ENCODE measurements around the gene TMEM18. TPM values are rescaled to one million over a fixed set of nuclear protein-coding genes. Genes with fewer than 3 reads are reported as not detected.

The TMEM18 gene
- total and polyA plus RNA-seq, 2 experiments from 2014 or later: 35.4 to 47.1 TPM

GRCh38 chr2:629961-630360, 47.2 kb downstream of the TMEM18 start:
- Histone ChIP-seq H3K4me1 (ENCODE audit: insufficient read depth) (no peaks in the 10 kb centered on the region), H3K9me2 (replicated peaks; ENCODE audit: insufficient read depth) (no peaks in the 10 kb centered on the region), H4K20me1 (ENCODE audit: insufficient read depth, poor library complexity, severe bottlenecking) (no peaks in the 10 kb centered on the region), H2AFZ (no peak overlapping the region), H3K79me2 (no peaks in the 10 kb centered on the region), H3K9me3 (ENCODE audit: low read depth) (no peaks in the 10 kb centered on the region), H3K4me3 (no peak overlapping the region), H3K4me2 (no peak overlapping the region), H3K36me3 (replicated peaks; ENCODE audit: insufficient read depth, low read depth) (no peaks in the 10 kb centered on the region), H3K27me3 (no peaks in the 10 kb centered on the region), H3K27ac (no peak overlapping the region)
- WGBS (ENCODE audit: low lambda C conversion rate, missing lambda C conversion rate): 38% methylated on average over 2 of the region's 2 CpGs
- TF ChIP-seq CTCF (IDR thresholded peaks at IDR 0.05; ENCODE audit: poor library complexity): no peak
- no peak for TF ChIP-seq EZH2 (IDR thresholded peaks at IDR 0.05; ENCODE audit: borderline replicate concordance)
- TF ChIP-seq EZH2phosphoT487 (IDR thresholded peaks at IDR 0.05; ENCODE audit: low read depth, severe bottlenecking, unreplicated experiment): no peak
- no peak for DNase-seq (ENCODE audit: low spot score)

- WGBS (ENCODE audit: low lambda C conversion rate, missing lambda C conversion rate): 77% methylated on average over 16 of the region's 17 CpGs
- Histone ChIP-seq H2AFZ (no peak overlapping the region), H3K4me1 (ENCODE audit: insufficient read depth) (no peaks in the 10 kb centered on the region), H3K4me3 (no peak overlapping the region), H3K27me3 (no peaks in the 10 kb centered on the region), H3K36me3 (replicated peaks; ENCODE audit: insufficient read depth, low read depth) (no peaks in the 10 kb centered on the region), H3K9me3 (ENCODE audit: low read depth) (no peaks in the 10 kb centered on the region), H3K27ac (no peak overlapping the region), H3K79me2 (no peaks in the 10 kb centered on the region), H3K9me2 (replicated peaks; ENCODE audit: insufficient read depth) (no peaks in the 10 kb centered on the region), H3K4me2 (no peak overlapping the region), H4K20me1 (ENCODE audit: insufficient read depth, poor library complexity, severe bottlenecking) (no peaks in the 10 kb centered on the region)
- DNase-seq (ENCODE audit: low spot score): no peak
- TF ChIP-seq EZH2 (IDR thresholded peaks at IDR 0.05; ENCODE audit: borderline replicate concordance): no peak
- no peak for TF ChIP-seq CTCF (IDR thresholded peaks at IDR 0.05; ENCODE audit: poor library complexity)
- no peak for TF ChIP-seq EZH2phosphoT487 (IDR thresholded peaks at IDR 0.05; ENCODE audit: low read depth, severe bottlenecking, unreplicated experiment)
These were observed 48.6 kb downstream of the TMEM18 start for GRCh38 chr2:628651-629050.

- Histone ChIP-seq H2AFZ (no peak overlapping the region), H3K9me2 (replicated peaks; ENCODE audit: insufficient read depth) (no peaks in the 10 kb centered on the region), H3K27me3 (no peaks in the 10 kb centered on the region), H3K27ac (no peak overlapping the region), H3K4me3 (no peak overlapping the region), H3K9me3 (ENCODE audit: low read depth) (no peaks in the 10 kb centered on the region), H3K4me1 (ENCODE audit: insufficient read depth) (no peaks in the 10 kb centered on the region), H3K79me2 (no peaks in the 10 kb centered on the region), H3K36me3 (replicated peaks; ENCODE audit: insufficient read depth, low read depth) (no peaks in the 10 kb centered on the region), H4K20me1 (ENCODE audit: insufficient read depth, poor library complexity, severe bottlenecking) (no peaks in the 10 kb centered on the region), H3K4me2 (no peak overlapping the region)
- TF ChIP-seq EZH2 (IDR thresholded peaks at IDR 0.05; ENCODE audit: borderline replicate concordance): no peak
- TF ChIP-seq CTCF (IDR thresholded peaks at IDR 0.05; ENCODE audit: poor library complexity): no peak
- no peak for TF ChIP-seq EZH2phosphoT487 (IDR thresholded peaks at IDR 0.05; ENCODE audit: low read depth, severe bottlenecking, unreplicated experiment)
- no peak for DNase-seq (ENCODE audit: low spot score)
- 92% methylated on average over 13 of the region's 13 CpGs for WGBS (ENCODE audit: low lambda C conversion rate, missing lambda C conversion rate)
These were observed 49.2 kb downstream of the TMEM18 start for GRCh38 chr2:627926-628560.

All from hepatocyte (in vitro differentiated cells).